ENCODE measurements around the gene GNG13. TPM values are rescaled to one million over a fixed set of nuclear protein-coding genes. Genes with fewer than 3 reads are reported as not detected.

Gene GNG13
- total RNA-seq, 1 experiment from 2014 or later = not detected

DNA sequence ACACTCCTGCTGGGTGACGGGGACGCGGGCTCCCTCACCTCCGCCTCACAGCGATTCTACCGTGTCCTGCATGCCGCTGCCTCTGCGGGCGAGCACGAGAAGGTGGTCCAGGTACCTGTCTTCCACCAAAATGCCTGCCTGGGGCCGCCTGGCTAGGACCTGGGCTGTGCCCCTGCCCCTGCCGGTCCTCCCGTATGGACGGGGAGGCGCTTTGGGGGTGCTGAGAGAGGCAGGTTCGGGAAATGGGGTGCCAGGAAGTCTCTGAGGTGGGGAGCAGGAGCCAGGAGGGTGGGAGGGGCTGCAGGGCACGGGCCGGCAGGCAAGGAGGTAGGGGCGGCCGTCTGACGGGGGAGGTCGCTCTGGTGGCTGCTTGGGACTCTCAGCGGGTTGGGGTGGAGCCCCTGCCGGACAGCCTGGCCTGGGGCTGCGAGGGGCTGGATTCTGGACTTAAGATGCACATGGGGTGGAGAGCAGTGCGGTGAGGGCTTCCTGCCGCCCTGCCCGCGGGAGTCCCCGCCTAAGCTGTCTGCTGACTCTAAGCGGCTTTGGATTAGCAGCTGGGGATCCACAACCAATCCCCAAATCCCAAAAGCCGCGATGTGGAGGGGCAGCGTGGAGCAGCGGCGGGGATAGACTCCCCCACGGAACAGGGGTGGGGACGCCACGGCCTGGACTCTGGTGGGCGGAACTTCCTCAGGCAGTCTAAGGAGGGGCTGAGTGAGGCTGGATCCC, 6.3 kb downstream of the GNG13 start:
- no peak for DNase-seq (ENCODE audit: low read depth)

DNA sequence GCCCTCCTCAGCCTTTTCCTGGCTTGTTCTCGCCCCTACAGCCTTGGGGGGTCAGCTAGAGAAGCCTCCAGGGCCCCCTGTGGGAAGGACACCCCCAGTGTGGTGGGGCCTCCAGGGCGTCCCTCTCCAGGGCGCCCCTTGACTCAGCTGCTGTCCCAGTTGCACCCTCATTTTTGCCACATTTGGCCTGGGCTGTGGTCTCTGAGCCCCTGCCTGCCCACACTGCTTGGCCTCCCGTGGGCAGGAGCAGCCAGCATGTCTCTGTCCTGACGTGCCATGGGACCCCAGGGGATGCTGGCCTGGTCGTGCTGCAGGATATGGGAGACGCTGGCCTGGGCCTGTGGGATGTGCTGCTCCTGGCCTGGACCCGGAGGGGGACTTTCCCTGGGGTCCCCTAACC, 7.1 kb downstream of the GNG13 start:
- no peak for DNase-seq (ENCODE audit: low read depth)

DNA sequence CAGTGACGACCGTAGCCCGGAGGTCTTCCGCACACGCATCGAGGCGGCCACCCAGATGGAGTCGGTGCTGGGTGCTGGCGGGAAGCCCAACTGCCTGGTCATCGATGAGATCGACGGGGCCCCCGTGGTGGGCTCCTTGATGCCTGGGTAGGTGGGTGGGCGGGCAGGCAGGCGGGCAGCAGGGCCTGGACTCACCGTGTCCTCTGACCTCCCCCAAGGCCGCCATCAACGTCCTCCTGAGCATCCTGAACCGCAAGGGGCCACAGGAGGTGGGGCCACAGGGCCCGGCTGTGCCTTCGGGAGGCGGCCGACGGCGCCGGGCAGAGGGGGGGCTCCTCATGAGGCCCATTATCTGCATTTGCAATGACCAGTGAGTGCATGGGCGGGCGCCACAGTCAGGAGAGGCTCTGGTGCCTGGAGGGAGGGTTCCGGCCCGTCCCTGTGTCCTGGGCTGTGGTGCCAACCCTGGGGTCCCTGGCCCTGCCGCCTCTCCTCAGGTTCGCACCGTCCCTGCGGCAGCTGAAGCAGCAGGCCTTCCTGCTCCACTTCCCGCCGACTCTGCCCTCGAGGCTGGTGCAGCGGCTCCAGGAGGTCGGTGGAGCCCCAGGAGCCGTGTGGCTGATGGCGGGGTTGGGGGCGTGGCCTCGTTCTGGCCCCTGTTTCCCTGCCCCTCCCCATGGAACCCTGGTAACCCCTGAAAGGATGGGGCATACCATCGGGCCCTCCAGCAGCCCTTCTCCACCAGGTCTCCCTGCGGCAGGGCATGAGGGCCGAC, 8.1 kb downstream of the GNG13 start:
- no peak for DNase-seq (ENCODE audit: low read depth)

DNA sequence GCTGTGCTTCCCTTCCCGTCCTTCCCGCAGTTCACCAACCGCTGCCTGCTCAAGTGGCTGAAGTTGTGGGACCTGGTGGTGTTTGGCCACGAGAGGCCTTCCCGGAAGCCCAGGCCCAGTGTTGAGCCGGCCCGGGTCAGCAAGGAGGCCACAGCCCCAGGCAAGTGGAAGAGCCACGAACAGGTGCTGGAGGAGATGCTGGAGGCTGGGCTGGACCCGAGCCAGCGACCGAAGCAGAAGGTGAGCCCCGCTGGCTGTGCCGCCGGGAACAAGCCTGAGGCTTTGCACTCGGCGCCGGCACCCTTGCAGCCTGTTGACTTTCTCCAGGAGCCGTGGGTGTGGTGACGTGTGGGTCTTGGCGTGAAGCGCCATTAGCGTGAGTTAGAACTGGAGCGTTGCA, 9.4 kb downstream of the GNG13 start:
- DNase-seq (ENCODE audit: low read depth) = no peak

DNA sequence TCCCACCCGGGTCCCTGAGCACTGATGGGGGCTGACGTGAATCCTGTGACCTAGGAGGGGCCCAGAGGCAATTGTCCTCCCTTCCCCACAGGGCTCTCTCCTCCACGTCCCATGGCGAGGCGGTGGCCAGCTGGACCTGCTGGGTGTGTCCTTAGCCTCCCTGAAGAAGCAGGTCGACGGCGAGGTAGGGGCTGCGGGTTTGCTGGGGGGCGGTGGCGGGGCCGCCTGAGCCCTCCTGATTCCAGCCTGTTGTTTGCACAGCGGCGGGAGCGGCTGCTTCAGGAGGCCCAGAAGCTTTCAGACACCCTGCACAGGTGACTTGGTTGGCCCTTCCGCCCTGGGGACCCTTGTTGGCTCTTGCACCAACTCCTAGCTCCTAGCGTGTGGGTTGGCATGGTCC, 10.4 kb downstream of the GNG13 start:
- DNase-seq (ENCODE audit: low read depth) = no peak

DNA sequence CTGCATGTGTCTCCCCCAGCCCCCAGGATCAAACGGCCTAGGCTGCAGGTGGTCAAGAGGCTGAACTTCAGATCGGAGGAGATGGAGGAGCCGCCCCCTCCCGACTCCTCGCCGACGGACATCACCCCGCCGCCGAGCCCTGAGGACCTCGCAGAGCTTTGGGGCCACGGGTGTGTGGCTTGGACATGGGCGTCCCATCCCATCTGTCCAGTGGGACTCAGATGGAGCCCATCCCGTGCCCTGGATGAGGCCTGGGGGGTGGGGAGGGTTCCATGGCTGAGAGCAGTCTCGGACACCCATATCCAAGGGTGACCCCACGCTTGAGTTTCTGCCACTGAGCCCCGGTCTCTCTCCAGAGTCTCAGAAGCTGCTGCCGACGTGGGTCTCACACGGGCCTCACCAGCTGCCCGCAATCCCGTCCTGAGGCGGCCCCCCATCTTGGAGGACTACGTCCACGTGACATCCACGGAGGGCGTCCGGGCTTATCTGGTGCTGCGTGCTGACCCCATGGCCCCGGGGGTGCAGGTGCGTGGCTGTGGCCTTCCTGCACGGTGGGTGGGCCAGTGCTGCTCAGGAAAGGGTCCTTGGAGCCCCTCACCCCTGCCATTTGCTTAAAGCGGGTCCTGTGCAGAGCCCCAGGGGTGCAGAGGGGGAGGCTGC, 11.2 kb downstream of the GNG13 start:
- DNase-seq (ENCODE audit: low read depth) = no peak

GRCh38 chr16:788399-789126, 12.0 kb downstream of the GNG13 start, which contains the start of gene CHTF18:
CHTF18 (plus strand) TSS chr16:788620; CDS start chr16:788685, 65 bp downstream.
- peak; percentile 84 for DNase-seq (ENCODE audit: low read depth)

GRCh38 chr16:787978-788398, 12.5 kb downstream of the GNG13 start, which contains the start of gene RPUSD1:
RPUSD1 (minus strand) TSS chr16:788381; CDS start chr16:787737, 644 bp downstream.
- no peak for DNase-seq (ENCODE audit: low read depth)

GRCh38 chr16:787321-787966, 13.1 kb downstream of the GNG13 start:
- no peak for DNase-seq (ENCODE audit: low read depth)

GRCh38 chr16:785563-786535, 14.7 kb downstream of the GNG13 start:
- no peak for DNase-seq (ENCODE audit: low read depth)

DNA sequence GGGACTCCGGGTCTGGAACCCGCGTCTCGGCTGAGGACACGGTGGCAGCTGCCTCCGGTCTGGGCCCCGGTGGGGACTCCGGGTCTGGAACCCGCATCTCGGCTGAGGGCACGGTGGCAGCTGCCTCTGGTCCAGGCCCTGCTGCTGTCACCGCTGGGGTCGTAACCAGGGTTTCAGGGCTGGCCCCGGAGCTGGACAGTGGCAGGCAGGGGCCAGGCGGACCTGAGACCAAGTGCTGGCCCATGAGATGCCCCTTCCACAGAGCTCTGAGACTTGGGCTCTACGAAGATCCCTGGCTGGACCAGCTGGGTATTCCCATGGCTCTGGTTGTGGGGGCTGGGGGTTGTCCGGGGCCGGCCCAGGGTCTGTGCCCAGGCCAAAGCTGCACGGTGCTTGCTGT, 16.1 kb downstream of the GNG13 start:
- no peak for DNase-seq (ENCODE audit: low read depth)

GRCh38 chr16:783404-784161, 17.0 kb downstream of the GNG13 start:
- DNase-seq (ENCODE audit: low read depth) = no peak

DNA sequence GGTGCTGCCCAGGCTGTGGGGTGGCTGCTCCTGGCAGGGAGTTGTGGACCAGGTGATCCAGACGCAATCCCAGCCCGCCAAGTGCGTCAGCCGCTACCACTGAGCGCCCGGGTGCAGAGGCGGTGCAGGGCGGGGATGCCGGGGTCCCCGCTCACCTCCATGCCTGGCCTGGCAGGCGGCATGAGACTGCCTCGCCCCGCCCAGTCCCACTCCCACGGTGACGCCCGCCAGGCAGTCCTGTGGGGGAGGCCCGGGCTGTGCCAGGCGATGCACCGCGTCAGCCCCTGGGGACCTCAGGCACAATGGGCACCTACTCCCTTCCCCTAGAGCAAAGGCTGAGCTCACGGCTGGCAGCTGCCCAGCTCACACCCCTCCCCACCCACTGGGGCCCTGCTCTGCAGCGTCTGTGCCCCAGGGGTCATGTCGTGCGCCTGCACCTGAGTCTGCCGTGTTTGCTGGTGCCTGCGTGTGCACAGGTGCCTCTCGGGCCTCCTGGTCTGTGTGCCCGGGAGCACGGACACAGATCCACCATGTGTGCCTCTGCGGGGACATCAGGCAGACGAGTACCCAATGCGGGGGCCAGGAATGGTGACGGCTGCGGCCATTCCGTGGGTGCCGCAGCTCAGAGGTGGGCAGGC, 17.6 kb downstream of the GNG13 start:
- no peak for DNase-seq (ENCODE audit: low read depth)

GRCh38 chr16:782258-782657, 18.3 kb downstream of the GNG13 start:
- DNase-seq (ENCODE audit: low read depth) = no peak

DNA sequence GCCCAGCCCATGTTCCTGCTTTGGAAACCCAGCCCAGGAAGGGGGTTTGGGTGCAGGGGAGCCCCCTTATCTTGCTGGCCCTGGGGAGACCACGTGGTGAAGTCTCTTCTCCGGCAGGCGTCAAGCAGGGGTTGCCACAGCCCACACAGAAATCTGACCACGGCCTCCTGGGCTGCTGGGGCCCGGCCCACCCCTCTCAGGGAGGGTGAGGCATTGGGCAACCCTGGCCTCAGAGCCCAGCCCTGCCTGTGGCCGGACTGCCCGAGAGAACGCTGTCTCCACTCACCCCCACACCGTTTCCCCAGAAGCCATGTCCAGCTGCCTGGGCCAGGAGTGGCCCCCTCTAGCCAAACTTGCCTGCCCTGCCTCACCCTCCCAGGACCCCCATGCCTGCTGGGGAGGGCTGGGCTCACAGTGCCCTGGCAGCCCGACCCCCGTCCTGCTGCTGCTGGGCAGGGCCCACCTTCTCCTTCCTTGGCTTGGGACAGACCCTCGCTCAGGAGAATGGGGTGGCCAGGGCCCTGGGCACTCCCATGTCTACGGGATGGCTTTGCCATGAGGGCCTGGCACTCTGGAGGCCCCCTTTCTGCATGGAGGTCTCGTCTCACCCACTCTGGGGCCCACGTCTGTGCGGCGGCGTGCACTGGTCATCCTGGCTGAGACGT, 19.1 kb downstream of the GNG13 start:
- no peak for DNase-seq (ENCODE audit: low read depth)

DNA sequence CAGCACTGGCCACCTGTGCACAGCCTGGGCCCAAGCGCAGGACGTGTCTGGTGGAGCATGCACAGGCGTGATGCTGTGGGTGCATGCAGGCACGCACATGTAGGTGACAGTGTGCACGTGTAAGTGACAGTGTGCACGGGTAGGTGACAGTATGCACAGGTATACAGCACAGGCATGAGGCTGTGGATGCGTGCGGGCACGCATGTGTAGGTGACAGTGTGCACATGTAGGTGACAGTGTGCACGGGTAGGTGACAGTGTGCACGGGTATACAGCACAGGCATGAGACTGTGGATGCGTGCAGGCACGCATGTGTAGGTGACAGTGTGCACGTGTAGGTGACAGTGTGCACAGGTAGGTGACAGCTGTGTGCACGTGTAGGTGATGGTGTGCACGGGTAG, 20.2 kb downstream of the GNG13 start:
- DNase-seq (ENCODE audit: low read depth) = no peak

- no peak for DNase-seq (ENCODE audit: low read depth)
Observed at GRCh38 chr16:779561-779960, 21.0 kb downstream of the GNG13 start.

- no peak for DNase-seq (ENCODE audit: low read depth)
Observed at GRCh38 chr16:778909-779527, 21.5 kb downstream of the GNG13 start.

All from RPMI7951 (cell line).